ENCODE data around the gene SLC2A4RG.
A peak's percentile ranks its signal among the peaks of the same experiment; 100 is the strongest.

The SLC2A4RG gene

DNA sequence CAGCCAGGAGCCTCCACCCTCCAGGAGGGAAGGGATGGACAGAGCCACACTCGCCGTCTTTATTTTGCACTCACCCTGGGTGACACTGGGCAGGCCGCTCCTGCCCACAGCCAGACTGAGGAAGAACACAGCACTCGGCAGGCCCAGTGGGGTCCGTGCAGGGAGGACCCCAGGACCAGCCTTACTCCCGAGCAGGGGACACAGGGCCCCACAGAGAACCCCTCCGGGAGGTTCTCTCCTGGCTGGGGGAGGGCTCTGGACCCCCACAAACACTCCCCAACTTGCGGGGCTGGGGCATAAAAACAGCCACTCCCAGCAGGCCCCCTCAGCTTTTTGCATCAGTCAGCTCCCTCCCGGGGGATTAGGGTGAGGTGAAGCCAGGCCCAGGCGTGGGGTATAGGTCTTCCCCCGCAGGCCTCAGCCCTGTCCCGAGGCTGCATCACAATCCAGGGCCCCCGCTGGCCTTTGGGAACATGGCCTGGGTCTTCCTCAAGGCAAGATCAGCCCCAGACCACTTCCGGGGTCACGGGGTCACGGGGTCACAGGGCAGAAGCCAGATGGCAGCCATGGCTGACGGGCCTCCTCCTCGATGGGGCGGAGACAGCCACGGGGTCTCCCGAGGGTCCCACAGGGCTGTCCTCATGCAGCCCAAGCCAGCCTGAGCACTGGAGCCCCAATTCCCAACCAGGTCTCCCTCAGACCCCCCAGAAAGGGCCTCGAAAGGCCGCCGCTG is 39.9 kb upstream of the SLC2A4RG start:
- DNase-seq (ENCODE audit: low spot score) = no peak

DNA sequence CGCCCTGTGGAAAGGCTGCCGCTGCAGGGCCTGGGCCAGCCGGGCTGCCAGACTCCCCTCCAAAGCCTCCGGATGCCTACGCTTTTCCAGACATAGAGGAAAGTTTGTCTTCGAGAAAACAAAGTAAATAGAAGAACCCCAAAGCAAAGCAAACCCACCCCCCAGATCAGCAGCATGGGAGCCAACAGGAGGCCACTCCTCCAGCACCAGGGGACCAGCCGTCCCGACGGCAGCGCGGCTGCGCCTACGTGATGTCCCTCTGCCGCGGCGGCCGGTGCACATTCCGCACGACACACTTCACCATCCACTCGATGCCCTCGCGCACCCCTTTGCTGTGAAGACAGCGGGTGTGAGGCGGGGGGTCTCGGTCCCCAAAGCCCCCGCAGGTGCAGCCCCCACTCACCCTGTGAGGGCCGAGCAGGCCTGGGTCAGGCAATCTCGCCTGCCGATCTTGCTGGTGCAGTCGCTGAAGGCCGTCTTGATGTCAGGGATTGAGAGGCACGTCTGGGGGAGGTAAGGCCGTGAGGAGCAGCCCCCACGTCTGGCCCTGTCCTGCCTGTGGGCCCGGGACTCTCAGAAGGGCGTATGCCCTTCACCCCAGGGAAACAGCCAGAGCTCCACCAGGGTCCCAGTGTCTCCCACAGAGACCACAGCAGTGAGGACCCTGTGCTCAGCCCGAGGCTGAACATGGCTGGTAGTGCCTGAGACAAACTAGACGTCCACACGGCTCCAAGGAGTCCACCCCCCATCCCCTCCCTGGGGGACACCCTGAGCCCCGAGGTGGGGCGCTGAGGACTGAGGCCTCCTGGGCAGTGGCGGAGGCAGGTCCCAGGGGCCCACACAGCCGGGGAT is 39.2 kb upstream of the SLC2A4RG start:
- no peak for DNase-seq (ENCODE audit: low spot score)

GRCh38 chr20:63701051-63701328 is 38.6 kb upstream of the SLC2A4RG start:
- DNase-seq (ENCODE audit: low spot score) = no peak

- DNase-seq (ENCODE audit: low spot score) = no peak
Measured at GRCh38 chr20:63701329-63702035, 38.1 kb upstream of the SLC2A4RG start.

GRCh38 chr20:63702036-63702665 is 37.4 kb upstream of the SLC2A4RG start:
- no peak for DNase-seq (ENCODE audit: low spot score)

- DNase-seq (ENCODE audit: low spot score) = no peak
Measured at GRCh38 chr20:63702751-63703470, 36.7 kb upstream of the SLC2A4RG start.

DNA sequence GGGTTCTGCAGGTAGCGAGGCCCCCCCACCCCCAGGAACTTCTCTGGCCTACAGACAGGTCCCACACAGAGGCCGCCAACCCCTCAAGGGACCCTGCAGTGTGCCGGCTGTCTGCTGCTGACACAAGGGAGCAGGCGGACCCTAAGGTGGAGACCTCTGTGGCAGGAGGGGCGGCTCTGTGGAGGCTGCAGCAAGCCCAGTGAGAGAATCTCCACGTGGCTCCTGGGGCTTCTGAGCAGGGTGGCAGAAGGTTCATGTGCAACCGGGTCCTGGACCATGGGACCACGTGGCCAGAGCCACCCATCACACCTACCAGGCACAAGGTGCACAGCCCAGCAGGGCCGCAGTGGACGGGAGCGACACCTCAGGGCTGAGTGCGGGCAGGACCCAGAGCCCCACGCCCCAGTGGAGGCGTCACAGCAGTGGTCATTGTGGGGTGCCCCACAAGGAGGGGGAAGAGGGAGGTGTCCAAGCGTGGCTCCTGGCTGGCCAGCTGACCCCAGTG is 36.1 kb upstream of the SLC2A4RG start:
- no peak for DNase-seq (ENCODE audit: low spot score)

DNA sequence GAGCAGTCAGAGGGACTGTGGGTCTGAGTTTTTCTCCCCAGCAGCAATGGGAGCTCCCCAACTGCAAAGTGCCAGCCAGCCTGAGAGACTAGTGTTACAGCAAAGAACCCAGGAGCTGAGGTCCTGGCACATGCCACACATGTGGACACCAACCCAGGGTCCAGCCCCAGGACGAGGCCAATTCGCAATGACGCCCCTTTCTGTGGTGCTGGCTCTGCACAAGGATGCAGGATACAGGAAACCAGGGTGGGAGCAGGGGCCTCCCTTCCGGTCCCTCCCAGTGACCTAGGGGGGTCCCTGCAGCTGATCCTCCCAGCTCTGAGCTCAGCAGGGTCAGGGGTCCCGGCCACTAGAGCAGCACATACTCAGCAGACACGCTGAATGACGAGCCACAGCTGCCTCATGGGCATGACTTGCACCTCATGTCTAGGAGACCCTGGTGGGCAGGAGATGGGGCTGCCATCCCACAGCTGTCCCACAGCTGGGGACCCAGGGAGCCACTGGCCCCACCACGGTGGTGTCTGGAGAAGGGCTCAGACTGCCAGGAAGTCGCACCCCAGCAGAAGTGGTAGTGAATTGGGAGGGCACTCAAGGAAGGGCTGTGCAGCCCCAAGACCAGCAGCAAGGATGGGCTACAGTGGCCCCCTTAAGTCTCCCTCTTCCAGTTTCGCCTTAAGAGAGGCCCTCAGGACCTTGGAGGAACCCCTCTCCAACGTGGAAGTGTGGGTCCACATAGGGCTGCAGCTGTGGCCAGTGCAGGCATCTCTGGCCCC is 35.4 kb upstream of the SLC2A4RG start:
- DNase-seq (ENCODE audit: low spot score) = no peak

- no peak for DNase-seq (ENCODE audit: low spot score)
Measured at GRCh38 chr20:63704749-63705117, 34.8 kb upstream of the SLC2A4RG start.

GRCh38 chr20:63705232-63706026 is 34.1 kb upstream of the SLC2A4RG start:
- no peak for DNase-seq (ENCODE audit: low spot score)

- no peak for DNase-seq (ENCODE audit: low spot score)
Measured at GRCh38 chr20:63706027-63706695, 33.4 kb upstream of the SLC2A4RG start.

GRCh38 chr20:63706852-63707557 is 32.6 kb upstream of the SLC2A4RG start:
- peak; percentile 26 for DNase-seq (ENCODE audit: low spot score)

GRCh38 chr20:63707558-63708300 is 31.8 kb upstream of the SLC2A4RG start, which contains the start of the genes ARFRP1 and ZGPAT:
Gene ARFRP1 (minus strand): TSS chr20:63707976. CDS start chr20:63707091, 885 bp downstream.
Gene ZGPAT (plus strand): TSS chr20:63708039. CDS start chr20:63708581, 542 bp downstream.
- DNase-seq (ENCODE audit: low spot score) = peak; percentile 84

DNA sequence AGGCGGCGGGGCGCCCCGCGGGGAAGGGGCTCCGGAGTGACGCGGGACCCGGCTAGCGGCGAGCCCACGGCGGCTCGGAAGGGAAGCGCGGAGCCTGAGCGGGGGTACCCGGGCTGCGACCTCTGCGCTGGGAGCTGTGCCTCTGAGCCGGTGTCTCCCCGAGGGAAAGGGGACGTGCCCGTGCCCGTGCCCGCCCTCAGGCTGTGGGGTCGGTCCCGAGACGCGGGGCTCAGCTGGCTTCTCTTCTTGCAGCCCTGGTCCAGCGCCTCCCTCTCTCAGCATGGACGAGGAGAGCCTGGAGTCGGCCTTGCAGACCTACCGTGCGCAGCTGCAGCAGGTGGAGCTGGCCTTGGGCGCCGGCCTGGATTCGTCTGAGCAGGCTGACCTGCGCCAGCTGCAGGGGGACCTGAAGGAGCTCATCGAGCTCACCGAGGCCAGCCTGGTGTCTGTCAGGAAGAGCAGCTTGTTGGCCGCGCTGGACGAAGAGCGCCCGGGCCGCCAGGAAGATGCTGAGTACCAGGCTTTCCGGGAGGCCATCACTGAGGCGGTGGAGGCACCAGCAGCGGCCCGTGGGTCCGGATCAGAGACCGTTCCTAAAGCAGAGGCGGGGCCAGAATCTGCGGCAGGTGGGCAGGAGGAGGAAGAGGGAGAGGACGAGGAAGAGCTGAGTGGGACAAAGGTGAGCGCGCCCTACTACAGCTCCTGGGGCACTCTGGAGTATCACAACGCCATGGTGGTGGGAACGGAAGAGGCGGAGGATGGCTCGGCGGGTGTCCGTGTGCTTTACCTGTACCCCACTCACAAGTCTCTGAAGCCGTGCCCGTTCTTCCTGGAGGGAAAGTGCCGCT is 31.1 kb upstream of the SLC2A4RG start:
- DNase-seq (ENCODE audit: low spot score) = no peak

GRCh38 chr20:63709149-63709527 is 30.4 kb upstream of the SLC2A4RG start:
- no peak for DNase-seq (ENCODE audit: low spot score)

DNA sequence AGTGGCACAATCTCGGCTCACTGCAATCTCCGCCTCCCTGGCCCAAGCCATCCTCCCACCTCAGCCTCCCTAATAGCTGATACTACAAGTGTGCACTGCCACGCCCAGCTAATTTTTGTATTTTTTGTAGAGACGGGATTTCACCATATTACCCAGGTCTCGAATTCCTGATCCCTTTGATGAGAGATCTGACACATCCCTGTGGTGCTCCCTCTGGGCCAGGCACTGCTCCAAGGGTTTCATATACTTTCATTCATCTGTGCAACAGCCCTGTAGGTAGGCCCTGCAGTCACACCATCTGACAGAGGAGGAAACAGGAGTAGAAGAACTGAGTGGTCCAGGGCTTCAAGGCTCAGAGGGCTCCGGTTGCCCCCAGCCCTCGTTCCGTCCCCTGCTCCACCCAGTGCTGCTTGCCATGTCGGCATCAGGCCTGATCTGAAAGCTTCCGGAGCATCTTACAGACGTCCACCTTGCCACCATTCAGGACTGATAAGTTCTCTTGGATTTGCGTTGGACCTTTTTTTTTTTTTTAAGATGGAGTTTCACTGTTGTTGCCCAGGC is 28.4 kb upstream of the SLC2A4RG start:
- no peak for DNase-seq (ENCODE audit: low spot score)

DNA sequence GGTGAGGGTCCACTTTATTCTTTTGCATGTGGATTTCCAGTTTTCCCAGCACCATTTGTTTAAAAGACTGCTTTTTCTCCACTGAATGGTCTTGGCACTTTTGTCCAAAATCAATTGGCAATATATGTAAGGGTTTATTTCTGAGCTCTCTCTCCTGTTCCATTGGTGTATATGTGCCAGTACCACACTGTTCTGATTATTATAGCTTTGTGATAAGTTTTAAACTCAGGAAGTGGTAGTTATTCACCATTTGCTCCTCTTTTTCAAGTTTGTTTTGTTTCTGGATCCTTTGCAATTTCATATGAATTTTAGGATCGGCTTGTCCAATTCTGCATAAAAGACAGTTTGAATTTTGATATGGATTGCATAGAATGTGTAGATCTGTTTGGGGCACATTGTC is 27.4 kb upstream of the SLC2A4RG start:
- DNase-seq (ENCODE audit: low spot score) = no peak

Data from hematopoietic multipotent progenitor cell treated with erythropoietin and hydrocortisone succinate and interleukin-3 and kit ligand, for 17 days (in vitro differentiated cells).